GM13977 (cell line): Measurements from ENCODE around the gene MBOAT1.

ENCODE experiments used
- DNase-seq: peaks from one replicate; pipeline ENCODE4 v3.0.0; 2012; ENCODE audit warnings: low spot score
- CTCF ChIP-seq: IDR thresholded peaks from 2 replicates; pipeline ENCODE4 v1.5.1; 2012; ENCODE audit warnings: mild to moderate bottlenecking, control low read depth; ENCODE audit not compliant: insufficient read depth; ENCODE audit errors: extremely low read depth, missing control alignments
- in situ Hi-C: fragments of 300-500 bp; cut with MboI; formaldehyde crosslinking; loops from one replicate; pipeline ENCODE4 v1.12.0; 2022; ENCODE audit warnings: low sequenced_read_pairs, low pct_unique_long_range_greater_than_20kb, mixed read lengths, inconsistent platforms; ENCODE audit not compliant: unreplicated experiment

The MBOAT1 gene

GRCh38 chr6:20175810-20176410 is 36.4 kb downstream of the MBOAT1 start:
- in situ Hi-C loops = no loop called here
- TF ChIP-seq CTCF = no peak
- no peak for DNase-seq

GRCh38 chr6:20173833-20174792 is 38.2 kb downstream of the MBOAT1 start:
- DNase-seq = no peak
- in situ Hi-C loops = no loop called here
- TF ChIP-seq CTCF = no peak

- no peak for TF ChIP-seq CTCF
- no peak for DNase-seq
- in situ Hi-C loops = no loop called here
Measured at GRCh38 chr6:20172842-20173456, 39.3 kb downstream of the MBOAT1 start.

GRCh38 chr6:20170455-20171148 is 41.7 kb downstream of the MBOAT1 start:
- no peak for TF ChIP-seq CTCF
- in situ Hi-C loops = no loop called here

GRCh38 chr6:20169786-20170185 is 42.5 kb downstream of the MBOAT1 start:
- no peak for DNase-seq
- TF ChIP-seq CTCF = no peak
- in situ Hi-C loops = no loop called here

More at GRCh38 chr6:20170455-20171148, 41.7 kb downstream of the MBOAT1 start:
- DNase-seq = no peak

GRCh38 chr6:20169119-20169557 is 43.1 kb downstream of the MBOAT1 start:
- no peak for TF ChIP-seq CTCF
- in situ Hi-C loops = no loop called here
- no peak for DNase-seq
